ENCODE results near the gene TNFSF12.
A peak's percentile ranks its signal among the peaks of the same experiment; 100 is the strongest.

Gene TNFSF12

DNA sequence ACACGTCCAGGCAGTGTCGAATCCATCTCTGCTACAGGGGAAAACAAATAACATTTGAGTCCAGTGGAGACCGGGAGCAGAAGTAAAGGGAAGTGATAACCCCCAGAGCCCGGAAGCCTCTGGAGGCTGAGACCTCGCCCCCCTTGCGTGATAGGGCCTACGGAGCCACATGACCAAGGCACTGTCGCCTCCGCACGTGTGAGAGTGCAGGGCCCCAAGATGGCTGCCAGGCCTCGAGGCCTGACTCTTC lies 23.4 kb downstream of the TNFSF12 start:
- DNase-seq: no peak

DNA sequence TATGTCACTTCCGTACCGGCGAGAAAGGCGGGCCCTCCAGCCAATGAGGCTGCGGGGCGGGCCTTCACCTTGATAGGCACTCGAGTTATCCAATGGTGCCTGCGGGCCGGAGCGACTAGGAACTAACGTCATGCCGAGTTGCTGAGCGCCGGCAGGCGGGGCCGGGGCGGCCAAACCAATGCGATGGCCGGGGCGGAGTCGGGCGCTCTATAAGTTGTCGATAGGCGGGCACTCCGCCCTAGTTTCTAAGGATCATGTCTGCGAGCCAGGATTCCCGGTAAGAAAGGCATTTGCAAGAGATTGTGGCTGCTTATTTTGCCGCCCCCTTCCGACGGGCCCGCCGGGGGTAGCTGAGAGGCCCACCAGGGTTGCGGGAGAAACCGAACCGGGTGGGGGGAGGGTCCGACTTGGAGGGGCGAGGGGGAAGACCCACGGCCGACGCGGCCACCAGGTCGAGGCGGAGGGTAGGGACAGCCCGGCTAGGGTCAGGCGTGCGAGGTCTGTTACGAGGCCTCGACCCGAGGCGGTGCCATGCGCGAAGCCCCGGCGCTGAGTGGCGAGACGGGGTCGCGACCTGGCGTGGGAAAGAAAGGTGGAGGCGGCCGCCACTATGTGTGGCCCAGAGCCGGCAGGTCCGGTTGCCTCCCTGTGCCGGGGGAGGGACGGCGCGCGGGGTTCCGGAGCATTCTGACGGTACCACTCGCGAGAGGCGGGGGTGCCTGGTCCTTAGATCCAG lies 23.9 kb downstream of the TNFSF12 start:
- DNase-seq: peak; percentile 99

DNA sequence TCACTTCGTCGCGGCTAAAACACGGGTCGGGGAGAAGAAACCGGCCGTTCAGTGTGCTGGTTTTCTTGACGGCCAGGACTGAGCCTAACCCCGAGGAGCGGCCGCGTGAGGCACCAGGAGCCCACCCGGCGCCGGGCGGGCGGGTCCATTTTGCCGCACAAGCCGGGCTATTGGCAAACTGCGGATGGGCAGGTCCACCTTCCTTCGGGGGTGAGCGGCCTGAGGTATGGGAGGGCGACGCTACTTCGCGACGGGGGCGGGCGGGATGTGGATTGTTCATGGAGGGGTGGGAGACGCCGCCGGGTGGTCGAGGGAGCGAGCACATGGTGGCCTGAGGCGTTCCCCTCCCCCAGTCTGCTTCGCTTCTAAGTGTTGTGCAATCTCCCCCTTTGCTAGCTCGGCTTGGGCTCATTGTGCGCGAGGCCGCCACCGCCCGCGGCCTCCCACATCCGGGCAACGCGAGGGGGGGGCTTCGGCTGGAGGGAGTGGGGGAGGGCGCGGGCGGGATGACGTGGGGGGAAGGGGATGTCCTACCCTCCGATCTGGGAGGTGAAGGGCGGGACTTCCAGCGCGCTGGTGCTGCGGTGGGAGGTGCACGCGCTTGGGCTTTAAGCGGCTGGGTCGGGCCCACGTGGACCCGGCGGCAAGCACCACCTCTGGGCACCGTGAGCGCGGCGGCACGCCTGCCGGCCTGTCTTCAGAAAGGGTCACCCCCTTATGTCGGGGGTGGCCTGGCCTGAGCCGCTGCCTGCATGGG lies 24.6 kb downstream of the TNFSF12 start:
- DNase-seq: peak; percentile 87

DNA sequence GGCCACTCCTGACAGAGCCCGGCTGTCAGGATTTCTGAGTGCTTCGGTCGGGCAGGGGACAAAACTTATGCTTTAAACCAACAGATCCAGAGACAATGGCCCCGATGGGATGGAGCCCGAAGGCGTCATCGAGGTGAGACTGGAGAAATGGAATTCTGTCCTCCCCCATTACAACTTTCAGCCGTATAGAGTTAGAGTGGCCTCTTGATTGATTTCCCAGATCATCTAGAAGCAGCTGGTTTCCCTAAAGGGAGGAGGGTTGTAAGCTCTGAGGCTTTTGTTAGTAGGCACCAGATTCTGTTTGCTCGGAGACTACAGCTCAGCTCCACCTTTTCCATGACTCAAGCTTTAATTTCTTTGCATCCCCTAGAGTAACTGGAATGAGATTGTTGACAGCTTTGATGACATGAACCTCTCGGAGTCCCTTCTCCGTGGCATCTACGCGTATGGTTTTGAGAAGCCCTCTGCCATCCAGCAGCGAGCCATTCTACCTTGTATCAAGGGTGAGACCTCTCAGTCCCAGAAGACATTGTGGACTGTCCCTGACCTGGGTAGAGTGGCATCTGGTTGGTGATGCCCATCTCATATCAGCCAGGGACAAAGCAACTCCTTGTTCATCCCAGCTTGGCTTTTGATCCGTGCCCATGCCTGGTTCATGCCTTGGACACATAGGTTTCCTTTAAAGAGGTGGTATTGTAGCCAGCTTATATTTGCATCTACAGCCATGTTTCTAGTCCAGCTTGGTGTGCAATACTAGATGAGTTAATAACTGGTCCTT lies 25.5 kb downstream of the TNFSF12 start:
- no peak for DNase-seq

DNA sequence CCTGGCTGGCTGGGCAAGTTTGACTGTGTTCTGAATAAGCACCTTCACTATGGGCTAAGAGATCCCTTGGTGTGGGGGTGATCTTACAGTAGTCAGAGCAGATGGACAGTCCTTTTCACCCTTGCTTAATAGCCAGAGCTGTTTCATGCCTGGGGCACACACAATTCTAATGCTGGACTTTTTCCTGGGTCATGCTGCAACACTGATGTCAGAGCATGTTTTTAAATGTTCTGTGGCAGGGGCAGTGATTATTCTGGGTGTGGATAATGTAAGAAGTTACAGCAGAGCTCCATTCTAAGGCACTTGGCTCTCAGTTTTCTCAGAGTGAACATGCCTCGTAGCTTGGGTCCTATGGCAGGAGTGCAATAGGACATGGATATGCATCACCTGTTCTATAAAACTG lies 26.6 kb downstream of the TNFSF12 start:
- DNase-seq: no peak

DNA sequence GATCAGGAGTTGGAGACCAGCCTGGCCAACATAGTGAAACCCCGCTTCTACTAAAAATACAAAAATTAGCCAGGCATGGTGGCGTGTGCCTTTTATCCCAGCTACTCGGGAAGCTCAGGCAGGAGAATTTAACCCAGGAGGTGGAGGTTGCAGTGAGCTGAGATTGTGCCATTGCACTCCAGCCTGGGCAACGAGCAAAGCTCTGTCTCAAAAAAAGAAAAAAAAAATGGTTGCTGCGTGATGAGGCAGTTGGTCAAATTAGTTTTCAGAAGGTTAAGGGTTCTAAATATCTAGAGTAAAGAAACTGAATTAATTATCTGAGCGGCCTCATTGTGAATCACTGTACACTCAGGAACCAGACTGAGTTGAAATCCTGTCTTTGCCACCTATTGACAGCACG lies 27.1 kb downstream of the TNFSF12 start:
- no peak for DNase-seq

DNA sequence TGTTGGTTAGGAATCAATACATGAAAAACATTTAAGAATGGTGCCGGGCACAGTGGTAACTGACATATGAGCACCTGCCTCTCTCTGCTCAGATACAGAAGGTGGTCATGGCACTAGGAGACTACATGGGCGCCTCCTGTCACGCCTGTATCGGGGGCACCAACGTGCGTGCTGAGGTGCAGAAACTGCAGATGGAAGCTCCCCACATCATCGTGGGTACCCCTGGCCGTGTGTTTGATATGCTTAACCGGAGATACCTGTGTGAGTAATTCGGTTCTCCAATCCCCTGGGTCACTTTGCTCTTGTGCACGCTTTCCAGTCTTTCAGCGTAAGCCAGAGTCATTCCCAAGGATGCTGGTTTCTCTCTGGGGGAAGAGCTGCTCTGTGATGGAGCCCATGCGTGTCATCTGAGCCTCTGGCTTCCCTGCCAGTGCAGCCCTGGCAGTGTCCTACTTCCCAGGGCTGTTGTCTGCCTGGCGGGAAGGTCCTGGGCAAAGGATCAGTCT lies 27.6 kb downstream of the TNFSF12 start:
- no peak for DNase-seq

DNA sequence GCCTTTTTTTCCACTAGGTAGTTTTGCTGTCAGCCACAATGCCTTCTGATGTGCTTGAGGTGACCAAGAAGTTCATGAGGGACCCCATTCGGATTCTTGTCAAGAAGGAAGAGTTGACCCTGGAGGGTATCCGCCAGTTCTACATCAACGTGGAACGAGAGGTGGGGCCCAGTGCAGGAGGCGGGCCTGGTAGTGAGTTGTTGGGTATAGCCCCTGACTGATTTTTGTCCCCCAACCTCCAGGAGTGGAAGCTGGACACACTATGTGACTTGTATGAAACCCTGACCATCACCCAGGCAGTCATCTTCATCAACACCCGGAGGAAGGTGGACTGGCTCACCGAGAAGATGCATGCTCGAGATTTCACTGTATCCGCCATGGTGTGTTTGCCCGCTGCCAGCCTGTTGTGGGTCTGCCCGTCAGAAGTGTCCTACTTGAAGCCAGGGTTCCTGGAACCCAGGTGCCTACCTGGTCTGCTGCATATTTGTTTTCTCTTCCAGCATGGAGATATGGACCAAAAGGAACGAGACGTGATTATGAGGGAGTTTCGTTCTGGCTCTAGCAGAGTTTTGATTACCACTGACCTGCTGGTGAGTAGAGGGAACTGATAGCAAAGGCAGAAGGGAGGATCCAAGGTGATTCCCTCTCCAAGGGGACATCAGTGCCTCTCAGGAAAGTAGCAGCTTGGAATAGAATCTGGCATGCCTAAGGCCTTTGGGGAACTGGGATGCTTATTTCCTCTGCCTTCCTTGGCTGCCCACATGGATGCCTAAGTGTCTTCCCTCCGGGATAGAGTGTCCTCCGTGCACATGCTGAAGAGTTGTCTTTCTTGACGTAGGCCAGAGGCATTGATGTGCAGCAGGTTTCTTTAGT lies 28.7 kb downstream of the TNFSF12 start:
- no peak for DNase-seq

DNA sequence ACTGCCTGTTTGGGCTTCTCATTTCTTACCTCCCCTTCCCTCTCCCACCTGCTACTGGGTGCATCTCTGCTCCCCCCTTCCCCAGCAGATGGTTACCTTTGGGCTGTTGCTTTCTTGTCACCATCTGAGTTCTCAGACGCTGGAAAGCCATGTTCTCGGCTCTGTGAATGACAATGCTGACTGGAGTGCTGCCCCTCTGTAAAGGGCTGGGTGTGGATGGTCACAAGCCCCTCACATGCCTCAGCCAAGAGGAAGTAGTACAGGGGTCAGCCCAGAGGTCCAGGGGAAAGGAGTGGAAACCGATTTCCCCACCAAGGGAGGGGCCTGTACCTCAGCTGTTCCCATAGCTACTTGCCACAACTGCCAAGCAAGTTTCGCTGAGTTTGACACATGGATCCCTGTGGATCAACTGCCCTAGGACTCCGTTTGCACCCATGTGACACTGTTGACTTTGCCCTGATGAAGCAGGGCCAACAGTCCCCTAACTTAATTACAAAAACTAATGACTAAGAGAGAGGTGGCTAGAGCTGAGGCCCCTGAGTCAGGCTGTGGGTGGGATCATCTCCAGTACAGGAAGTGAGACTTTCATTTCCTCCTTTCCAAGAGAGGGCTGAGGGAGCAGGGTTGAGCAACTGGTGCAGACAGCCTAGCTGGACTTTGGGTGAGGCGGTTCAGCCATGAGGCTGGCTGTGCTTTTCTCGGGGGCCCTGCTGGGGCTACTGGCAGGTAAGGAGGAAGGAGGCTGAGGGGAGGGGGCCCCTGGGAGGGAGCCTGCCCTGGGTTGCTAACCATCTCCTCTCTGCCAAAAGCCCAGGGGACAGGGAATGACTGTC lies 30.4 kb downstream of the TNFSF12 start, which contains the start of gene CD68:
TSS of gene CD68 (plus strand) at position 638 of the 833 bp plus-strand sequence. CDS start at position 678, 40 bp downstream.
- peak; percentile 60 for DNase-seq

DNA sequence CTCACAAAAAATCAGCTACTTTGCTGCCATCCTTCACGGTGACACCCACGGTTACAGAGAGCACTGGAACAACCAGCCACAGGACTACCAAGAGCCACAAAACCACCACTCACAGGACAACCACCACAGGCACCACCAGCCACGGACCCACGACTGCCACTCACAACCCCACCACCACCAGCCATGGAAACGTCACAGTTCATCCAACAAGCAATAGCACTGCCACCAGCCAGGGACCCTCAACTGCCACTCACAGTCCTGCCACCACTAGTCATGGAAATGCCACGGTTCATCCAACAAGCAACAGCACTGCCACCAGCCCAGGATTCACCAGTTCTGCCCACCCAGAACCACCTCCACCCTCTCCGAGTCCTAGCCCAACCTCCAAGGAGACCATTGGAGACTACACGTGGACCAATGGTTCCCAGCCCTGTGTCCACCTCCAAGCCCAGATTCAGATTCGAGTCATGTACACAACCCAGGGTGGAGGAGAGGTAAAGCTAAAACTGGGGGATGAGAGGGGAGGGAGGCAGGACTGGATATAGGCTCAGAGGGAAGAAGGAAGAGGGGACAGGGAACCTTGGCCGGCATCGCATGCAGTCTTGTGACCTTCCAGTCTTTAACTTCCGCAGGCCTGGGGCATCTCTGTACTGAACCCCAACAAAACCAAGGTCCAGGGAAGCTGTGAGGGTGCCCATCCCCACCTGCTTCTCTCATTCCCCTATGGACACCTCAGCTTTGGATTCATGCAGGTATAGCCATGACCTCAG lies 31.2 kb downstream of the TNFSF12 start:
- no peak for DNase-seq

DNA sequence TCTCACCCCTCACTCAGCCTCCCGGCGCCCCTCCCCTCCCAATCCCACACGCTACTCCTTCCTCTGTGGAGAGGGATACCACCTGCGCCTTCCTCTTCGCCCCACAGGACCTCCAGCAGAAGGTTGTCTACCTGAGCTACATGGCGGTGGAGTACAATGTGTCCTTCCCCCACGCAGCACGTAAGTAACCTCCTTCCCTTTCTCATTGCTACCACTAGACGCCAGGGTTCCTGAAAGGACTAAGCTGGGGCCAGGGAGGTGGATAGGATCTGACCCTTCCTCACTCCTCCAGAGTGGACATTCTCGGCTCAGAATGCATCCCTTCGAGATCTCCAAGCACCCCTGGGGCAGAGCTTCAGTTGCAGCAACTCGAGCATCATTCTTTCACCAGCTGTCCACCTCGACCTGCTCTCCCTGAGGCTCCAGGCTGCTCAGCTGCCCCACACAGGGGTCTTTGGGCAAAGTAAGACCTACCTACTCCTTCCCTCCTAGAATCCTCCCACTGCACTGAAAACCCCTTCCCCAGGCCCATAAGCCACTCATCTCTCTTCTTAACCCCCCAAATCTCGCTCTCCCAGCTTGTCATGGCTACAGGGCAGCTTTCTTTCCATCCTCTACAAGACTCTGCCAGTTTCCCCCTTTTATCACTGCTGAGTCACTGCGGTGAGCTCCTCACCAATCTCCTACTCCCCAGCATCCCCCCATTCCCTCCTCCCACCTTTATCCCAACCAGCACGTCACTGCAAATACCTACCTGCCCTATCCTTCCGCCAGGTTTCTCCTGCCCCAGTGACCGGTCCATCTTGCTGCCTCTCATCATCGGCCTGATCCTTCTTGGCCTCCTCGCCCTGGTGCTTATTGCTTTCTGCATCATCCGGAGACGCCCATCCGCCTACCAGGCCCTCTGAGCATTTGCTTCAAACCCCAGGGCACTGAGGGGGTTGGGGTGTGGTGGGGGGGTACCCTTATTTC lies 32.0 kb downstream of the TNFSF12 start:
- no peak for DNase-seq

DNA sequence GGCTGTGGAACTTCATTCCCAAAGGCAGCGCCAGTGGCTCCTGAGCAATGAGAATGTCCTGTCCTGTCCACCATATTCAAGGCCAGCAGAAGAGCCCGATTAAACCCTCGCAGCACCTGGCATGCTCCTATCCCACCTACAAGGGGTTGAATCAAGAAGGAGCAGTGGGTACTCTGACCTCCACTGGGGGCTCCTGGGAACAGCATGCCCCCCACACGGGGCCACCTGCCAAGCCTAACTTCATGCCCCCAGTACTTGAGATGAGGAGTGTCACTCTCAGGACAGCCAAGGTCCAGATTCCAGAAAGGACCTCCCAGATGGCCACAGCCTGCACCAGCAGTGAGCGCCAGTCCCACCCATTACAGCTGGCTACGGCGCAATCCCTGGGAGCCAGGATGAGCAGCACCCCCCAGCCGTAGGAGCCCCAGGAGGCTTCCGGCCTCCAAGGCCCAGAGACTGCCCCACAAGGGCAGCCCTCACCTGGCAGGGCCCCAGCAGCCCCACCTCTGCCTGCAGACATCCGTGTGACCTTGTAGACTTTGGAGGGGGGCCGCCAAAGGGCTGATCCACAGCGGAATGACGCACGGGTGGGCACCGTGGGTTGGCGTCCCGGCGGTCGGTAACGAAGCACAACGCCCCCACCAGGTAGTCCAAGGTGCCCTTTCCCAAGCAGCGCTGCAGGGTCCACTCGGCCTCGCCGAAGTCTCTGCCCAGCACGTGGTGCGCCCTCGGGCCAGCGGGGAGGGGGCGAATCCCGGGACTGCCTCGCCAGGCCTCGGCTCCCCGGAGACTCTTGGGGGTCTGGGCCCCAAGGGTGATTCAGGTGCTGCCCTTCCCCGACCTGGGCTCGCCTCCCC lies 33.8 kb downstream of the TNFSF12 start:
- no peak for DNase-seq

DNA sequence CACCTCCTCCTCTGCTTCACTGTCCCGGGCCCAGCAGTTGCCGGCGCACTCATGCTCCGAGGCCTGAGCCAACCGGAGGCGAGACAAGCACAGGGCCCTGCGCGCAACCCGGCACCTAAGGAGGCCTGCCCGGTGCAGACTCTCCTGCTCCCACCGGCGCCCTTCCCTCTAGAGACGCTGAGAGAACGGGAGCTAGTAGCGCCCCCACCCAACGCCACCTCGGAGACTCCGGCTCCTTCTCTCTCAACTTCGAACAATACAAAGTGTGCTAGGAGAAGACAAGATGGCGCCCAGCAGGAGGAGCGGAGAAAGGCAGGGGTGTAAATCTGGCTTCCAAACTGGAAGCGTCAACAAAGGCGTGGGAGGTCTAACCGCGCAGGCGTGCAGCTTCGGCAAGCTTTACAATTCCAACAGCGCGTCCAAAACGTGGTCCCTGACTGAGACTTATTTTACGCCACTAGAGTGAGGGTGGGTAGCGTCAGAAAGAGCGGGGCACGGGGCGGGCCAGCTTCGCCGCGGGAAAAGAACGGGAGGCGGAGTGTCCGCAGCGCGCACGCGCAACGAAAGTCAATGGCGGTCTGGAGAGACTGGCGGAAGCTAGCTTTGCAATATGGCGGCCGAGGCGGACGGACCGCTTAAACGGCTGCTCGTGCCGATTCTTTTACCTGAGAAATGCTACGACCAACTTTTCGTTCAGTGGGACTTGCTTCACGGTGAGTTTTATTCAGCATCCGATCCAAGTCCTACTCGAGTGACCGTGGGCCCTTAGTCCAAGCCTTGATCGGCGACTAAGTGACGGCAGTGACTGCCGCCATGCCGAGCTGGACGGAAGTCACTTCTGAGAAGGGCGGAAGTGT lies 34.6 kb downstream of the TNFSF12 start, which contains the start of gene MPDU1:
TSS of gene MPDU1 (plus strand) at position 600 of the 857 bp plus-strand sequence. CDS start at position 611, 11 bp downstream.
- DNase-seq: peak; percentile 88

DNA sequence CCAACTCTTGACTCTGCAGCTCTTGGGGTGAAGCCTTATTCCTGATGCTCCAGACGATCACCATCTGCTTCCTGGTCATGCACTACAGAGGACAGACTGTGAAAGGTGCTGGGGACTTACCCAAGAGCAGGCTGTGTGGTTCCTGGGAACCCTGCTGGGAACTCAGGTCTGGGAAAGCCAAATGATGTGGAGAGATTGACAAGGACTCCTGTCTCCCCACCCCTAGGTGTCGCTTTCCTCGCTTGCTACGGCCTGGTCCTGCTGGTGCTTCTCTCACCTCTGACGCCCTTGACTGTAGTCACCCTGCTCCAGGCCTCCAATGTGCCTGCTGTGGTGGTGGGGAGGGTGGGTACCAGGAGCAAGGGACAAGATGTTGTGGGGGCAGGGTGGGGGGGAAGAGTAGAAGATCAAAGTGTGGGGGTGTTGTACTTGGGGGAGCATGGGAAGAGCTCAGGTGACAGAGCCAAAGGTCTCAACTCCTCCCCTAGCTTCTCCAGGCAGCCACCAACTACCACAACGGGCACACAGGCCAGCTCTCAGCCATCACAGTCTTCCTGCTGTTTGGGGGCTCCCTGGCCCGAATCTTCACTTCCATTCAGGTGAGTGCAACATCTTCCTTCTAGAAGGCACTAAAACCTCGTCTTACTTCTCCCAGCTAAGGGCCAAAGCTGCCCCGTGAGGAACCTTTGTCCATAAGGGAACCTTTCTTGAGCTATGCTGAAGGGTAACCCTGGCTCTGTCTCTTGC lies 38.0 kb downstream of the TNFSF12 start:
- no peak for DNase-seq

DNA sequence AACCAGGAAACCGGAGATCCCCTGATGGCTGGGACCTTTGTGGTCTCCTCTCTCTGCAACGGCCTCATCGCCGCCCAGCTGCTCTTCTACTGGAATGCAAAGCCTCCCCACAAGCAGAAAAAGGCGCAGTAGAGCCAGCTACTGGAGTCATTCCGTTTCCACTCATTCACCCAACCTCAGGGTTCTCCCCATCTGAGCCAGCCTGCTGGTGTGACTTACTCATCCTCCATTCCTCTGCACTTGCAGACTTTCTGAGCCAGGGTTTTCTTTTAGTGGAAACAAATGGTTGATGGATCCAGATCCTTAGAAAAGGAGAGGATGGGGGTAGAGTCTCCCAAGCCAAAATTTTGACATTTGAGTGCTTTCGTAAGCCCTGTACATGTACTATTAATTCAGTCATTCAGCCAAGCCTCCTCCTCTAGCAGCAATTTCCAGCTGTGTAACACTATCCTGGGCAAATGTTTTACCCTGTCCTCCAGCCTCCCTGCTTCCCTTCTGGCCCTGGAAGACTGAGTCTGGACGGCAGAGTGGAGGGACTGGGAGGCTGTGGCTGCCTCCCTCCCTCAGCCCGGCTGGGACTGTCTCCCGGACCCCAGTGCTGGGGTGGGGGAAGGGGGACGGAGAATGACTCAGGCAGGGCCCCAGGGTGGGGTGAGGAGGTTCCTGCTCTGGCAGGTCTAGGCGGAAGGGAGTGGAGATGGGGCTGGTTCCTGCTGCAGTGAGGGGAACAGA lies 38.7 kb downstream of the TNFSF12 start:
- no peak for DNase-seq
